ENCODE data around the gene STX3.

GRCh38 chr11:59755701-59756557, 753 bp downstream of the STX3 start:
- no peak for TF ChIP-seq SMC3 (IDR thresholded peaks at IDR 0.05; ENCODE audit: low read depth, low read length)
- no peak for TF ChIP-seq CTCF (conservative IDR thresholded peaks at IDR 0.05; ENCODE audit: low read depth, low read length)
- no peak for TF ChIP-seq CEBPB (IDR thresholded peaks at IDR 0.05; ENCODE audit: low read depth, low read length)
- no peak for TF ChIP-seq POLR2A (IDR thresholded peaks at IDR 0.05; ENCODE audit: low read depth, low read length)
- TF ChIP-seq RFX5 (IDR thresholded peaks at IDR 0.05; ENCODE audit: low read depth, low read length), result no peak
- no peak for TF ChIP-seq RAD21 (IDR thresholded peaks at IDR 0.05; ENCODE audit: low read length)
- no peak for TF ChIP-seq NFE2L2 (IDR thresholded peaks at IDR 0.05; ENCODE audit: low read depth, low read length)
- TF ChIP-seq USF2 (IDR thresholded peaks at IDR 0.05; ENCODE audit: low read depth, low read length), result peak; percentile 89
- no peak for TF ChIP-seq RCOR1 (IDR thresholded peaks at IDR 0.05; ENCODE audit: insufficient replicate concordance, low read length)
- TF ChIP-seq FOS (IDR thresholded peaks at IDR 0.05; ENCODE audit: low read depth, low read length), result peak; percentile 57
- peak; percentile 60; the same call in 1 of the 2 replicates for TF ChIP-seq BHLHE40 (IDR thresholded peaks at IDR 0.05; ENCODE audit: low read depth, low read length)
- TF ChIP-seq MXI1 (IDR thresholded peaks at IDR 0.05; ENCODE audit: borderline replicate concordance, low read depth, low read length), result no peak
- TF ChIP-seq MAFK (IDR thresholded peaks at IDR 0.05; ENCODE audit: low read depth, low read length), result no peak
